Tibial artery (tissue), 4 donors: ENCODE measurements around the gene KRT9.
"Not testable (repeated sequence)": the region's sequence is repeated elsewhere in the genome, so short reads cannot be mapped to it uniquely, and the experiment has no call there.

ENCODE experiments used
- DNase-seq, 2 donors: peaks; one replicate each; pipeline ENCODE4 v3.0.0-alpha.2; 2019
- H3K27ac ChIP-seq, 2 donors: fragments of 200-600 bp; sonication (generic) in 1 of 2; 1 replicate in 1 of 2; 2 replicates in 1 of 2; pipeline ENCODE4 v1.5.1; 2018 to 2019; ENCODE audit warnings: mild to moderate bottlenecking in 1 of 2
- H3K27me3 ChIP-seq, 2 donors: fragments of 200-600 bp; sonication (generic) in 1 of 2; one replicate each; pipeline versions ENCODE4 v1.5.1 to v1.6.0; 2016 to 2019
- H3K36me3 ChIP-seq, 3 donors: fragments of 200-600 bp; sonication (generic) in 2 of 3; one replicate each; pipeline ENCODE4 v1.5.1; 2016 to 2019; ENCODE audit warnings: mild to moderate bottlenecking in 2 of 3
- H3K4me1 ChIP-seq, 4 donors: fragments of 200-600 bp; sonication (generic) in 2 of 4; 1 replicate in 3 of 4; 2 replicates in 1 of 4; pipeline ENCODE4 v1.5.1; 2016 to 2019
- H3K4me3 ChIP-seq, 2 donors: fragments of 200-600 bp; sonication (generic) in 1 of 2; 1 replicate in 1 of 2; 2 replicates in 1 of 2; pipeline ENCODE4 v1.5.1; 2018 to 2019; ENCODE audit warnings: mild to moderate bottlenecking in 2 of 2
- H3K9me3 ChIP-seq, 3 donors: fragments of 200-600 bp; sonication (generic) in 1 of 3; one replicate each; pipeline ENCODE4 v1.5.1; 2016 to 2019
- CTCF ChIP-seq, 2 experiments: fragments of 200-600 bp in 1 of 2; fragments of 450-650 bp in 1 of 2; IDR thresholded peaks; one replicate each; pipeline ENCODE4 v1.5.1; 2017 to 2019; ENCODE audit warnings: antibody characterized with exemption in 2 of 2, mild to moderate bottlenecking in 1 of 2, moderate library complexity in 1 of 2
- intact Hi-C: fragments of 100-400 bp; cut with DNase I; formaldehyde crosslinking; loops from one replicate; pipeline ENCODE4 v1.15.0; 2023; ENCODE audit warnings: low total_unique reads

KRT9 gene

GRCh38 chr17:41544491-41544892, 27.4 kb downstream of the KRT9 start:
- Histone ChIP-seq H3K4me1 (peaks cover 0 to 25% (median 22%) of the 10 kb centered on the region in 4 donors), H3K27ac (no peak overlapping the region), H3K9me3 (no peaks in the 10 kb centered on the region), H3K36me3 (no peaks in the 10 kb centered on the region), H3K4me3 (no peak overlapping the region), H3K27me3 (no peaks in the 10 kb centered on the region)
- intact Hi-C loops: no loop called here
- DNase-seq: no peak
- no peak for TF ChIP-seq CTCF (IDR thresholded peaks at IDR 0.05)

DNA sequence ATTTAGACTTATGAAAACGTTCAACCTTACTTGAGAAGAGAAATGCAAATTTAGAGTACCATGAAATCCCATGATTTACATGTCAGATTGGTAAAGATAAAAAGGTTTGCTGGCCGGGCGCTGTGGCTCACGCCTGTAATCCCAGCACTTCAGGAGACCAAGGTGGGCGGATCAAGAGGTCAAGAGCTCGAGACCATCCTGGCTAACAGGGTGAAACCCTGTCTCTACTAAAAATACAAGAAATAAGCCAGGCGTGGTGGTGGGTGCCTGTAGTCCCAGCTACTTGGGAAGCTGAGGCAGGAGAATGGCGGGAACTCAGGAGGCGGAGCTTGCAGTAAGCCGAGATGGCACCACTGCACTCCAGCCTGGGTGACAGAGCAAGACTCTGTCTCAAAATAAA, 29.1 kb downstream of the KRT9 start:
- H3K9me3 ChIP-seq, H3K27ac ChIP-seq, DNase-seq, H3K4me3 ChIP-seq, H3K36me3 ChIP-seq, intact Hi-C loops, H3K27me3 ChIP-seq: not testable (repeated sequence)
- peaks cover 0 to 11% (median 6%) of the 10 kb centered on the region in 4 donors for H3K4me1 ChIP-seq

DNA sequence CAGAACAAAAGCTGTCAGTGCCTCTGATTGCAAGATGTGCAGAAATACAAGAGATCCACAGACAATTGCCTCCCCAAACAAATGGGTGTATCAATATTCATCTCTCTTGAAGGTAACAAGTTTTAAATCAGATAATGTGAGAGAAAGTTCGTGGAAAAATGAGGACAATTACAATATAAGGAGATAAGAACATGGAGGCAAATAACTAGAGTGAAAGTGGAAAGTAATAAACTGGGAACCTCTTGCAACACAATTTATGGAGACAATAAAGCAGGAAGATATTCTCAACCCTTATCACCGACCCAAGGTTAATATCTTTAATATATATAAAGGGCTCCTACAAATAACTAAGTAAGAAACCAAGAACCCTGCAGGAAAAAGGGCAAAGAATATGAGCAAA, 29.5 kb downstream of the KRT9 start:
- Histone ChIP-seq H3K9me3 (no peaks in the 10 kb centered on the region), H3K27ac (no peak overlapping the region), H3K27me3 (no peaks in the 10 kb centered on the region), H3K36me3 (no peaks in the 10 kb centered on the region), H3K4me3 (no peak overlapping the region), H3K4me1 (peaks cover 0 to 7% (median 2%) of the 10 kb centered on the region in 4 donors)
- DNase-seq: no peak
- intact Hi-C loops: no loop called here
- no peak for TF ChIP-seq CTCF (IDR thresholded peaks at IDR 0.05)

GRCh38 chr17:41540921-41541625, 30.8 kb downstream of the KRT9 start:
- DNase-seq: no peak
- Histone ChIP-seq H3K27me3 (peaks cover 0 to 10% of the 10 kb centered on the region in 2 donors), H3K9me3 (no peaks in the 10 kb centered on the region), H3K27ac (no peak overlapping the region), H3K4me1 (peaks cover 0 to 11% (median 0%) of the 10 kb centered on the region in 4 donors), H3K4me3 (no peak overlapping the region), H3K36me3 (no peaks in the 10 kb centered on the region)
- intact Hi-C loops: no loop called here
- no peak for TF ChIP-seq CTCF (IDR thresholded peaks at IDR 0.05)

GRCh38 chr17:41539979-41540701, 31.7 kb downstream of the KRT9 start:
- H3K4me1 ChIP-seq: peaks cover 0 to 13% (median 0%) of the 10 kb centered on the region in 4 donors
- H3K36me3 ChIP-seq: no peaks in the 10 kb centered on the region
- no peak overlapping the region for H3K27ac ChIP-seq
- no peak overlapping the region for H3K4me3 ChIP-seq
- H3K9me3 ChIP-seq: no peaks in the 10 kb centered on the region
- intact Hi-C loops: no loop called here
- H3K27me3 ChIP-seq: peaks cover 0 to 15% of the 10 kb centered on the region in 2 donors
- no peak for DNase-seq
- no peak for TF ChIP-seq CTCF (IDR thresholded peaks at IDR 0.05)

DNA sequence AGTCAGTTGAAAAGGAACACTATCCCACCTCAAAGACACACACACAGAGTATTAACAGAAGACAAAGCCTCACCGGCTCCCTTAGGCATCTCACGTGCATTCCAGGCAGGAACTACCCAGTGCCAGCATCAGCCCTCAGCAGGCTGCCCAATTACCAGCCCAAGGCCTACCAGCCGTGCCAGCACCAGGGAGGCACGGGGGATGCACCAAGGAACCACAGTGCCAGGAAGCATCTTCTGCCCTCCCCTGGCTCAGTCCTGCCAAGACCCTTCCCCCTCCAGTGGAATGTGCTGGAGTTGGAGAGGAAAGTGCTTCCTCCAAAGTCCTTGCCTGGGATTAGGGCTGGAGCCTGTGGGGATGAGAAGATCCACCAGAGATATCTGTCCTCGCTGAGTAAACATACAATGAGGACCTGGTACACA, 32.8 kb downstream of the KRT9 start:
- intact Hi-C loops: no loop called here
- no peaks in the 10 kb centered on the region for H3K9me3 ChIP-seq
- TF ChIP-seq CTCF (IDR thresholded peaks at IDR 0.05): no peak
- peaks cover 0 to 22% of the 10 kb centered on the region in 2 donors for H3K27me3 ChIP-seq
- H3K36me3 ChIP-seq: no peaks in the 10 kb centered on the region
- no peak for DNase-seq
- H3K27ac ChIP-seq: no peak overlapping the region
- no peak overlapping the region for H3K4me3 ChIP-seq
- peaks cover 0 to 16% (median 0%) of the 10 kb centered on the region in 4 donors for H3K4me1 ChIP-seq
